Adrenal gland (tissue), 12 donors: ENCODE data around the gene SLIT3. TPM values are rescaled to one million over a fixed set of nuclear protein-coding genes. Genes with fewer than 3 reads are reported as not detected.

ENCODE experiments used
- DNase-seq, 7 donors: peaks; one replicate each; pipeline ENCODE4 v3.0.0-alpha.2; 2019 to 2020
- H3K27ac ChIP-seq, 5 donors: fragments of 200-600 bp; sonication (generic) in 4 of 5; 1 replicate in 3 of 5; 2 replicates in 2 of 5; pipeline versions ENCODE4 v1.5.1 to v1.8.0; 2016 to 2020; ENCODE audit warnings: mild to moderate bottlenecking in 1 of 5
- H3K27me3 ChIP-seq: fragments of 200-600 bp; 2 replicates; pipeline ENCODE4 v1.8.0; 2021
- H3K36me3 ChIP-seq, 2 donors: fragments of 200-600 bp; replicated peaks in 1 of 2; 1 replicate in 1 of 2; 2 replicates in 1 of 2; pipeline versions ENCODE4 v1.5.1 to v1.8.0; 2018 to 2022
- H3K4me1 ChIP-seq, 2 donors: fragments of 200-600 bp; replicated peaks in 1 of 2; 1 replicate in 1 of 2; 2 replicates in 1 of 2; pipeline versions ENCODE4 v1.5.1 to v1.8.0; 2018 to 2021
- H3K4me3 ChIP-seq, 4 donors: fragments of 200-600 bp; sonication (generic) in 3 of 4; one replicate each; pipeline ENCODE4 v1.5.1; 2016 to 2018
- H3K9me3 ChIP-seq, 3 donors: fragments of 200-600 bp; sonication (generic) in 1 of 3; replicated peaks in 1 of 3; 1 replicate in 2 of 3; 2 replicates in 1 of 3; pipeline versions ENCODE4 v1.5.1 to v1.8.0; 2016 to 2021
- POLR2A ChIP-seq, 2 donors: fragments of 450-650 bp; IDR thresholded peaks; one replicate each; pipeline ENCODE4 v1.6.1; 2017; ENCODE audit warnings: antibody characterized with exemption in 2 of 2, mild to moderate bottlenecking in 2 of 2, moderate library complexity in 1 of 2
- WGBS, 4 donors: extraction: QIAGEN DNeasy Blood & Tissue Kit in 2 of 4; methylation state at CpG; one replicate each; pipeline versions ENCODE4 v1.1.5 to v1.1.7; 2013 to 2017; 5-methylcytosine and 5-hydroxymethylcytosine counted together
- intact Hi-C, 2 donors: fragments of 100-400 bp; cut with DNase I; formaldehyde crosslinking; loops; one replicate each; pipeline versions ENCODE4 v1.14.1 to v1.15.0; 2022 to 2023
- polyA plus RNA-seq, 3 donors: library from polyadenylated mRNA; stranded (reverse); fragments of 200-250 nt in 2 of 3; fragments of 350-450 nt in 1 of 3; fragmentation: Illumina TruSeq in 1 of 3; extraction: RNeasy Lipid Tissue Mini Kit (QIAGEN cat#74804) in 1 of 3; gene quantifications; one replicate each; pipeline ENCODE4 v1.2.3, GENCODE V29; 2013 to 2014
- total RNA-seq, 9 donors: library from RNA; depleted of rRNA in 4 of 9; stranded (reverse); fragments of >200 nt in 4 of 9; fragments of 120-200 nt in 1 of 9; fragmentation: NEBNext Ultra II Directional in 1 of 9; extraction: Animal tissue kit (Norgen Biotek cat#: 25700) in 1 of 9; gene quantifications; one replicate each; pipeline versions ENCODE4 v1.1.0 to v1.2.4, GENCODE V29; 2013 to 2023
- TF ChIP-seq, protein P1 (sequence below), 6 experiments: fragments of 450-650 bp in 4 of 6; fragments of 200-600 bp in 2 of 6; sonication (generic) in 1 of 6; IDR thresholded peaks; 1 replicate in 5 of 6; 2 replicates in 1 of 6; pipeline versions ENCODE4 v1.5.1 to v1.8.0; 2016 to 2021; ENCODE audit warnings: antibody characterized with exemption in 6 of 6, mild to moderate bottlenecking in 2 of 6, moderate library complexity in 1 of 6
- donor health status: healthy with polysubstance abuse.
- donor health status: Bipolar disorder and iron deficiency.
- donor health status: DM: yes; HTN: yes; CAD: no.
- donor health status: DM: no; HTN: no; CAD: no.
- donor health status: DM: no; HTN: no; CAD: no.
- donor health status: DM: yes; HTN: yes; CAD: no.

SLIT3 gene
- total and polyA plus RNA-seq, 12 donors = 10.0 to 94.1 (median 32.8) TPM

DNA sequence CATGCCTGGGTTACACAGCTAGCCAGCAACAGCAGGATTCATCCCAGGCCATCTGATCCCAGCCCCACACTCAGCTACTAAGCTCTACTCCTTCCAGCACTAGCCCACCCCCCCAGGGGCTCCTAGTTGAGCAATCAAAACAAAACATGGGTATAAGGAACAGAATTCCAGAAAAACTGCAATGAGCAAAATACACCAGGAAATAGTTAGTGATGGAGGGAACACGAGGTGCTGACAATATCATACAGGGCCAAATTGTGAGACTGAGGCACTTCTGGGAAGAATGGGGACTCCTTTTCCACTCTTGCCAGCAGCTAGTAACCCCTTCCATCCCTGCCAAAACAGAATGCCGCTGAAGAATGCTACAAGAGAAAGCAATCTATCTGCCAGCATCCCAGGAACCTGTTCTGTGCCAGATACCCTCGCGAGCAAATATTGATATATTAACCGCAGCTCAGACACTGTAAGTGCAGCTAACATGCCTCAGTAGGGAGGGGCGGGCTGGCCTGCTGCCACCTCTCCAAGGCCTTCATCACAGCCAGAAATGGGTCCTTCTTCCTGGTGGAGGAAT is 161.4 kb downstream of the SLIT3 start:
- Histone ChIP-seq H3K9me3 (no peaks in the 10 kb centered on the region), H3K36me3 (no peaks in the 10 kb centered on the region), H3K27ac (peak overlapping the region in 1 of 5 donors; percentile 11), H3K4me3 (no peak overlapping the region), H3K4me1 (peaks cover 6 to 21% of the 10 kb centered on the region in 2 donors), H3K27me3 (no peaks in the 10 kb centered on the region)
- WGBS, 4 donors = 40 to 55% (median 51%) methylated on average over 5 to 6 of the region's 6 CpGs
- peak in 3 of 7 donors; percentile 20 to 37 (median 35) for DNase-seq
- intact Hi-C loops = no loop called here
- no peak for TF ChIP-seq POLR2A (IDR thresholded peaks at IDR 0.05)
- TF ChIP-seq, protein P1, sequence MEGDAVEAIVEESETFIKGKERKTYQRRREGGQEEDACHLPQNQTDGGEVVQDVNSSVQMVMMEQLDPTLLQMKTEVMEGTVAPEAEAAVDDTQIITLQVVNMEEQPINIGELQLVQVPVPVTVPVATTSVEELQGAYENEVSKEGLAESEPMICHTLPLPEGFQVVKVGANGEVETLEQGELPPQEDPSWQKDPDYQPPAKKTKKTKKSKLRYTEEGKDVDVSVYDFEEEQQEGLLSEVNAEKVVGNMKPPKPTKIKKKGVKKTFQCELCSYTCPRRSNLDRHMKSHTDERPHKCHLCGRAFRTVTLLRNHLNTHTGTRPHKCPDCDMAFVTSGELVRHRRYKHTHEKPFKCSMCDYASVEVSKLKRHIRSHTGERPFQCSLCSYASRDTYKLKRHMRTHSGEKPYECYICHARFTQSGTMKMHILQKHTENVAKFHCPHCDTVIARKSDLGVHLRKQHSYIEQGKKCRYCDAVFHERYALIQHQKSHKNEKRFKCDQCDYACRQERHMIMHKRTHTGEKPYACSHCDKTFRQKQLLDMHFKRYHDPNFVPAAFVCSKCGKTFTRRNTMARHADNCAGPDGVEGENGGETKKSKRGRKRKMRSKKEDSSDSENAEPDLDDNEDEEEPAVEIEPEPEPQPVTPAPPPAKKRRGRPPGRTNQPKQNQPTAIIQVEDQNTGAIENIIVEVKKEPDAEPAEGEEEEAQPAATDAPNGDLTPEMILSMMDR (IDR thresholded peaks at IDR 0.05) = no peak

DNA sequence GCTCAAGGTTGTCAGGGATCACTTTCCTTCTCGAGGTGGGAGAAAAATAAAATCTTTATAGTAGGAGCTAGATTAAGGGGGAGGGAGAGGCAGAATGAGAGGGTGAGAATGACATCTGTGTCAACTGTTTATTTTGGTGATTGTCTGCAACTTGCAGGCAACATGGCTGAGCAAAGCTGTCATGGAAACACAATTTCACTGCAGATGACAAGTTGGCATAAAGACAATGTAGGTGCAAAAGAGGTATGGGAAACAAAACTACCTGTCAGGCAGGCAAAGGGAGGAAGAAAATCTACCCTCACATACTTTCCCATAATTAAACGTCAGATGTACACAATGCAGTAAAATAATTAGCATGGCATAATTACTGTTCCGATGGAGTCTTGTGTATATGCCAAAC is 167.4 kb downstream of the SLIT3 start:
- Histone ChIP-seq H3K9me3 (no peaks in the 10 kb centered on the region), H3K36me3 (no peaks in the 10 kb centered on the region), H3K4me1 (no peaks in the 10 kb centered on the region), H3K27me3 (no peaks in the 10 kb centered on the region), H3K27ac (no peak overlapping the region), H3K4me3 (no peak overlapping the region)
- intact Hi-C loops = no loop called here
- 70 to 86% (median 75%) methylated on average over 3 of the region's 3 CpGs for WGBS, 4 donors
- TF ChIP-seq, protein P1 (IDR thresholded peaks at IDR 0.05) = no peak
- no peak for TF ChIP-seq POLR2A (IDR thresholded peaks at IDR 0.05)
- peak in 1 of 7 donors; percentile 3 for DNase-seq

DNA sequence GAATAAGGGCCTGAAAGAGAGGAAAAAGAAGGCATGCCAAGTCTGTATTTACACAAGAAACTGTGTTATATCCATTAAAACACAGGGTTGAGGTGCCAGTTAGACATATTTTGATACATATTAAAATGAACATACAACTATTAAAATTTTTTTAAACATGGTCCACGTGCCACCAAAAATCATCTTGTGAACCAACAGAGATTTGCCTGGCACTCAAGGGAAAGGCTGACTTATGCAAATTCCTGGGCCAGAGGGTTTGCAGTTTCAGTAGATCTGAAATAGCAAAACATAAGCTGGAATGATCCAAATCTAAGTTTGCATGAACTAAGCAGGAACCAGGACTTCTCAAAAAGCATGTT is 168.7 kb downstream of the SLIT3 start:
- 69 to 84% (median 76%) methylated on average over 1 of the region's 1 CpG for WGBS, 4 donors
- H3K4me3 ChIP-seq = no peak overlapping the region
- H3K36me3 ChIP-seq = no peaks in the 10 kb centered on the region
- intact Hi-C loops = no loop called here
- no peaks in the 10 kb centered on the region for H3K4me1 ChIP-seq
- no peak overlapping the region for H3K27ac ChIP-seq
- H3K27me3 ChIP-seq = no peaks in the 10 kb centered on the region
- no peaks in the 10 kb centered on the region for H3K9me3 ChIP-seq
- no peak for TF ChIP-seq POLR2A (IDR thresholded peaks at IDR 0.05)
- TF ChIP-seq, protein P1 (IDR thresholded peaks at IDR 0.05) = no peak
- no peak for DNase-seq

DNA sequence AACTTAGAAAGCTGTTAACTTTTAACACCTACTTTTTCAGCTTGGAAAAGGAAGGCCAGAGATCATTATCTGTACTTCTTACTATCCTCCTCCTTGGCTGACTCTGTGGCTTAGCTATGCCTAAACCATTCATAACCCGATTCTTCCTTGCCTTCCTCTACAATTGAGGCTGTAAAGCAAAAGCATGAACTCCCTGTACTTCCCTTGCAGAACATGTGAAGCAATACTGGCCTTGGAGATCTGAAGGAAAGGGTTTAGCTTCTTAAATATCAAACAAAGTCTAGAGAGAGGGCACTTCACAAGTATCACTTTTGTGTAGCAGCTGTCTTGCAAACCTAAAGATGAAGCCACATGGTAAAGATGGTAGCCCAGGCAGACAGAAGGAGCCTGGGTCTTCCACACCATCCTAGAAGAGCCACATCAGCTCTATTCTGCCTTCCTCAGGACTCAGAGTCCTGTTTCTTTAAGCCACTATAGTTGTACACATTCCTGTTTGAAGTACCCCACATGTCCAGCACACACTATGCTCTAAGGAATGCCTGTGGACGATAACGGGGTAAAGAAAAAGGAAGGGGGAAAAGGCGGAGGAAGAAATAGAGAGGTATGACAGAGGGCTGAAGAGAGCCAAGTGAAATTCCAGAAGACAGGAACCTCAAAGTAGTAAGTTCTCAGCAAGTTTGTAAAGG is 169.2 kb downstream of the SLIT3 start:
- 44 to 60% (median 52%) methylated on average over 4 of the region's 4 CpGs for WGBS, 4 donors
- no peaks in the 10 kb centered on the region for H3K27me3 ChIP-seq
- intact Hi-C loops = no loop called here
- H3K9me3 ChIP-seq = no peaks in the 10 kb centered on the region
- no peak for DNase-seq
- no peak overlapping the region for H3K4me3 ChIP-seq
- no peaks in the 10 kb centered on the region for H3K36me3 ChIP-seq
- no peak overlapping the region for H3K27ac ChIP-seq
- TF ChIP-seq, protein P1 (IDR thresholded peaks at IDR 0.05) = no peak
- no peak for TF ChIP-seq POLR2A (IDR thresholded peaks at IDR 0.05)
- H3K4me1 ChIP-seq = no peaks in the 10 kb centered on the region
